NB4 (cell line): Measurements from ENCODE around the gene TRDMT1.

Source experiments
- DNase-seq: peaks from one replicate; pipeline ENCODE4 v3.0.0; 2010; ENCODE audit warnings: low read depth
- H3K4me3 ChIP-seq: one replicate; pipeline ENCODE4 v1.5.1; 2011; ENCODE audit warnings: mild to moderate bottlenecking, low read depth, low read length, moderate library complexity
- MYC ChIP-seq: IDR thresholded peaks from 2 replicates; pipeline ENCODE4 v1.6.1; 2011; ENCODE audit warnings: low read depth, low read length
- POLR2A ChIP-seq: IDR thresholded peaks from 2 replicates; pipeline ENCODE4 v1.6.1; 2011; ENCODE audit warnings: mild to moderate bottlenecking; ENCODE audit not compliant: insufficient read length; ENCODE audit errors: extremely low read depth
- TF ChIP-seq, protein P1 (sequence below): IDR thresholded peaks from one replicate; pipeline ENCODE4 v1.5.1; 2012; ENCODE audit warnings: low read depth, low read length
- TF ChIP-seq, protein P2 (sequence below): IDR thresholded peaks from 2 replicates; pipeline ENCODE4 v1.6.1; 2011; ENCODE audit warnings: low read depth, low read length

Gene TRDMT1

DNA sequence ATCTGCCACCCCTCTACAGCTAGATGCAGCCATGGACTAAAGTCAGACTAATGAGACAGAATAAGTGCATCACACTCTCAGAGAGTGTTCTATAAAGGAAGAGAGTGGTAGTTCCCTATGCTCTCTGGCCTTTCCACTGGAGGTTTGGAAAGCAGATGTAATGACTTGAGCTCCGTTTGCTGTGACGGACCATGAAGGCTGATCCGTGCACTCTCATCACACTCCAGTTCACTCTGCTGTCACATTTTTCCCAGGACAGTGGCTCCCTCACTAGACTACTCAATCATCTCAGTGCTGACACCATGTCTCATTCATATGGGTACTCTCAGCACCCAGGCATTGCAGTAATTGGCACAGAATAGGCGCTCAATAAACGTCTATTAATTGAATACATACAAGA lies 20.4 kb downstream of the TRDMT1 start:
- no peak overlapping the region for H3K4me3 ChIP-seq
- TF ChIP-seq, protein P1, sequence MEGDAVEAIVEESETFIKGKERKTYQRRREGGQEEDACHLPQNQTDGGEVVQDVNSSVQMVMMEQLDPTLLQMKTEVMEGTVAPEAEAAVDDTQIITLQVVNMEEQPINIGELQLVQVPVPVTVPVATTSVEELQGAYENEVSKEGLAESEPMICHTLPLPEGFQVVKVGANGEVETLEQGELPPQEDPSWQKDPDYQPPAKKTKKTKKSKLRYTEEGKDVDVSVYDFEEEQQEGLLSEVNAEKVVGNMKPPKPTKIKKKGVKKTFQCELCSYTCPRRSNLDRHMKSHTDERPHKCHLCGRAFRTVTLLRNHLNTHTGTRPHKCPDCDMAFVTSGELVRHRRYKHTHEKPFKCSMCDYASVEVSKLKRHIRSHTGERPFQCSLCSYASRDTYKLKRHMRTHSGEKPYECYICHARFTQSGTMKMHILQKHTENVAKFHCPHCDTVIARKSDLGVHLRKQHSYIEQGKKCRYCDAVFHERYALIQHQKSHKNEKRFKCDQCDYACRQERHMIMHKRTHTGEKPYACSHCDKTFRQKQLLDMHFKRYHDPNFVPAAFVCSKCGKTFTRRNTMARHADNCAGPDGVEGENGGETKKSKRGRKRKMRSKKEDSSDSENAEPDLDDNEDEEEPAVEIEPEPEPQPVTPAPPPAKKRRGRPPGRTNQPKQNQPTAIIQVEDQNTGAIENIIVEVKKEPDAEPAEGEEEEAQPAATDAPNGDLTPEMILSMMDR: no peak
- TF ChIP-seq, protein P2, sequence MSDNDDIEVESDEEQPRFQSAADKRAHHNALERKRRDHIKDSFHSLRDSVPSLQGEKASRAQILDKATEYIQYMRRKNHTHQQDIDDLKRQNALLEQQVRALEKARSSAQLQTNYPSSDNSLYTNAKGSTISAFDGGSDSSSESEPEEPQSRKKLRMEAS: no peak
- TF ChIP-seq POLR2A (no peak), MYC (no peak)
- no peak for DNase-seq

- no peak for DNase-seq
- TF ChIP-seq, protein P1: no peak
- TF ChIP-seq MYC (no peak), POLR2A (no peak)
- TF ChIP-seq, protein P2: no peak
- no peak overlapping the region for H3K4me3 ChIP-seq
Observed at GRCh38 chr10:17179002-17179401, 22.5 kb downstream of the TRDMT1 start.

GRCh38 chr10:17178006-17178405 lies 23.5 kb downstream of the TRDMT1 start:
- no peak for DNase-seq
- no peak overlapping the region for H3K4me3 ChIP-seq
- TF ChIP-seq MYC (no peak), POLR2A (no peak)
- TF ChIP-seq, protein P1: no peak
- TF ChIP-seq, protein P2: no peak

DNA sequence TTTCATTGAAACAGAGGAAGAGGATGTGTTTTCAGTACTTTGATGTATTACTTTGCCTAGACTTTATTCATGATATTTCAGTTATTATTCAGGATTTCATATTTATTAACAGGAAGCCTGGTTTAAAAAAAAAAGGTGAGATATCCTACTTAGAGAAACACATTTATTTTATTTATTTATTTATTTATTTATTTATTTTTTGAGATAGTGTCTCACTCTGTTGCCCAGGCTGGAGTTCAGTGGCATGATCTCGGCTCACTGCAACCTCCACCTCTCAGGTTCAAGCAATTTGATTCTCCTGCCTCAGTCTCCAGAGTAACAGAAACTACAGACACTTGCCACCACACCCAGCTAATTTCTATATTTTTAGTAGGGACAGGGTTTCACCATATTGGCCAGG lies 24.5 kb downstream of the TRDMT1 start:
- no peak overlapping the region for H3K4me3 ChIP-seq
- TF ChIP-seq MYC: no peak
- no peak for TF ChIP-seq POLR2A
- TF ChIP-seq, protein P2: no peak
- DNase-seq: no peak

- no peak overlapping the region for H3K4me3 ChIP-seq
- TF ChIP-seq, protein P1: no peak
- TF ChIP-seq MYC (no peak), POLR2A (no peak)
- TF ChIP-seq, protein P2: no peak
Observed at GRCh38 chr10:17176091-17176490, 25.4 kb downstream of the TRDMT1 start.

GRCh38 chr10:17175551-17175950 lies 25.9 kb downstream of the TRDMT1 start:
- no peak for DNase-seq
- H3K4me3 ChIP-seq: no peak overlapping the region
- TF ChIP-seq, protein P2: no peak
- TF ChIP-seq POLR2A: no peak
- TF ChIP-seq, protein P1: no peak
- no peak for TF ChIP-seq MYC

More at GRCh38 chr10:17176091-17176490, 25.4 kb downstream of the TRDMT1 start:
- DNase-seq: no peak
